ENCODE results near the gene UGGT1. TPM values are rescaled to one million over a fixed set of nuclear protein-coding genes. Genes with fewer than 3 reads are reported as not detected.

The UGGT1 gene
- total RNA-seq, 1 donor from 2014 or later = 45.9 TPM

DNA sequence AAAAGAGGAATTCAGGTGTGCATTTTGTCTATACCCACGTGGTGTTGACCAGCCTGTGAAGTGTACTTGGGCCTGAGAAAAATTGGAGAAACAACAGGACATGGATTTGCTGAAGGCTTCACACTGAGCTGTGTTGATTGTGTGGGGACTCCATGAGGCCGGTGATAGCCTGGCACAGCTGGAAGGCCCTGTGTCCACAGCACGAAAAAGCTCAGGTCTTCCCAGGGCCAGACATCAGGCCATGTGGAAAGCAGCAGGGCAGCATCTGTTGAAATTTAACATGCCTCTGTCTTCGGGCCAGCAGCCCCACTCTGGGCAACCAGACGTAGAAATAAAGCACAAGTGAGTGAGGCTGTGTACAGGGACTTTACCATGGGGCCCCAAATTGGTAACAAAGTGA lies 143.6 kb downstream of the UGGT1 start:
- DNase-seq = peak; percentile 15
- H3K4me3 ChIP-seq = no peak overlapping the region
- no peak for ATAC-seq
- intact Hi-C loops (cut with DNase I) = no loop called here
- peaks cover 4% of the 10 kb centered on the region for H3K4me1 ChIP-seq
- no peak overlapping the region for H3K27ac ChIP-seq
- H3K27me3 ChIP-seq = peaks cover 6% of the 10 kb centered on the region
- H3K9me3 ChIP-seq = no peaks in the 10 kb centered on the region
- no peaks in the 10 kb centered on the region for H3K36me3 ChIP-seq
- TF ChIP-seq, protein P1, sequence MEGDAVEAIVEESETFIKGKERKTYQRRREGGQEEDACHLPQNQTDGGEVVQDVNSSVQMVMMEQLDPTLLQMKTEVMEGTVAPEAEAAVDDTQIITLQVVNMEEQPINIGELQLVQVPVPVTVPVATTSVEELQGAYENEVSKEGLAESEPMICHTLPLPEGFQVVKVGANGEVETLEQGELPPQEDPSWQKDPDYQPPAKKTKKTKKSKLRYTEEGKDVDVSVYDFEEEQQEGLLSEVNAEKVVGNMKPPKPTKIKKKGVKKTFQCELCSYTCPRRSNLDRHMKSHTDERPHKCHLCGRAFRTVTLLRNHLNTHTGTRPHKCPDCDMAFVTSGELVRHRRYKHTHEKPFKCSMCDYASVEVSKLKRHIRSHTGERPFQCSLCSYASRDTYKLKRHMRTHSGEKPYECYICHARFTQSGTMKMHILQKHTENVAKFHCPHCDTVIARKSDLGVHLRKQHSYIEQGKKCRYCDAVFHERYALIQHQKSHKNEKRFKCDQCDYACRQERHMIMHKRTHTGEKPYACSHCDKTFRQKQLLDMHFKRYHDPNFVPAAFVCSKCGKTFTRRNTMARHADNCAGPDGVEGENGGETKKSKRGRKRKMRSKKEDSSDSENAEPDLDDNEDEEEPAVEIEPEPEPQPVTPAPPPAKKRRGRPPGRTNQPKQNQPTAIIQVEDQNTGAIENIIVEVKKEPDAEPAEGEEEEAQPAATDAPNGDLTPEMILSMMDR (IDR thresholded peaks at IDR 0.05) = no peak

DNA sequence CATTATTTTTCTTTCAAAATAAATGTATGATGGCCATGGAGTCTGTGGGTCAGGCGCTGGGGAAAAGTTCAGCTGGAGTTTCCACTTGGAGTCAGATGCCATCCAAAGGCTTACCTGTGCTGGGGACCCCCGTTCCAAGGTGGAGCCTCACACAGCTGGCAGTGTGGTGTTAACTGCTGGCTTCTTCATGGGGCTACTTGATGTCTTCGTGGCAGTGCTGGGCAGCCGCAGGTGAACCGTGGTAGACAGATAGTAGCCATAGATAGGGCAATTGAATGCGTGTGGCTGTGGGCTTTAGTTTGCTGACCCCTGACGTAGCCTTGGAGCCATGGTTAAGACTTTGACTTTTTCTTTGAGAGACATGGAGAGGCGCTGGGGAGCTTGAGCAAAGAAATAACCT lies 144.6 kb downstream of the UGGT1 start:
- Histone ChIP-seq H3K9me3 (no peaks in the 10 kb centered on the region), H3K27ac (no peak overlapping the region), H3K27me3 (peaks cover 6% of the 10 kb centered on the region), H3K4me3 (no peak overlapping the region), H3K4me1 (peaks cover 4% of the 10 kb centered on the region), H3K36me3 (no peaks in the 10 kb centered on the region)
- DNase-seq (peak; percentile 35), ATAC-seq (no peak)
- TF ChIP-seq, protein P1 (IDR thresholded peaks at IDR 0.05) = no peak
- intact Hi-C loops (cut with DNase I) = no loop called here

DNA sequence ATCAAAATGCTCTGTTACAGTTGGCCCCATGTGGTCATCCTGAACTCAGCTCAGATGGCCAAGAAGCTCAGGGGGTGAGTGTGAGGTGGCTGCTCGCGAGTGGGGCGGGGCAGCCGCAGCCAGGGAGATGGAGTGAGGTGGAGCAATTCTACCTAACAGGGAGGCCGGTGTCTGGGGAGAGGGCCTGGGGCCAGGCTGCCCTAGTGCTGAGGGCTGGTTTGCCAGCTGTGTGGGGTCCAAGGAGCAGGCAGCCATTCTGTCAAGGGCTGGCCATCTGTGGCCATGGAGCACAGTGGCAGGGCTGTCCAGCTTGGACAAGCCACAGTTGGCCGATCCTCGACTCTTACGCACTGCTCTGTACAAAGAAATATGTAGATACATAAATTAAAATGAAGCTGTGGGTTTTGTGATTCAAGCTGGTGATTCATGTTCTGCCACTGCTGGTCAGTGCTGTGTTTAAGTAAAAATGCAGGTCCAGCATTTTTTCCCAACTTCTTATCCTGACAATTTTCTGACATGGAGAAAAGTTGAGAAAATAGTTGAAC lies 145.6 kb downstream of the UGGT1 start:
- ATAC-seq = no peak
- no peak overlapping the region for H3K27ac ChIP-seq
- H3K9me3 ChIP-seq = no peaks in the 10 kb centered on the region
- peak; percentile 60 for DNase-seq
- H3K27me3 ChIP-seq = peaks cover 6% of the 10 kb centered on the region
- H3K4me3 ChIP-seq = no peak overlapping the region
- peaks cover 4% of the 10 kb centered on the region for H3K4me1 ChIP-seq
- TF ChIP-seq, protein P1 (IDR thresholded peaks at IDR 0.05) = no peak
- H3K36me3 ChIP-seq = no peaks in the 10 kb centered on the region
- intact Hi-C loops (cut with DNase I) = no loop called here

DNA sequence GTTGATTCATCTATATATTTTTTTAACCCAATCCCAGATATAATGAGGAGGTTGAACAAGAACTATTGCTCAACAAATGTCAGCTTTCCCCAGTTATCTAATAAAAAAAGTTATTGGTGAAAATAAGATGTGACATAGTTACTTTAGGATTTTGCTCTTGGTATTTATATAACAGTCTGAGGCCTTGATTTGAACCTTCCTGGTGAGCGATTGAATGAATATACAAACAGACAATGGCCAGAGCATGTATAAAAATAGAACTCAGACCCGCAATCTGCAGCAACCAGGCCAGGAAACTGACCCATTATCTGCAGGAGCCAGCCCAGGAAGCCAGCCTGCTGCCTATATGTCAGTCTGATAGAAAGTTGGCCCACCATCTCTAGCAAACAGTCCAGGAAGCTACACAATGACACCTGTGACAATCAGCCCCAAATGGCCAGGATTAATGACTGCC lies 146.1 kb downstream of the UGGT1 start:
- no peaks in the 10 kb centered on the region for H3K36me3 ChIP-seq
- H3K4me3 ChIP-seq = no peak overlapping the region
- TF ChIP-seq, protein P1 (IDR thresholded peaks at IDR 0.05) = no peak
- ATAC-seq = no peak
- DNase-seq = no peak
- H3K27ac ChIP-seq = no peak overlapping the region
- intact Hi-C loops (cut with DNase I) = no loop called here
- H3K9me3 ChIP-seq = no peaks in the 10 kb centered on the region
- H3K4me1 ChIP-seq = peaks cover 4% of the 10 kb centered on the region
- peaks cover 6% of the 10 kb centered on the region for H3K27me3 ChIP-seq

DNA sequence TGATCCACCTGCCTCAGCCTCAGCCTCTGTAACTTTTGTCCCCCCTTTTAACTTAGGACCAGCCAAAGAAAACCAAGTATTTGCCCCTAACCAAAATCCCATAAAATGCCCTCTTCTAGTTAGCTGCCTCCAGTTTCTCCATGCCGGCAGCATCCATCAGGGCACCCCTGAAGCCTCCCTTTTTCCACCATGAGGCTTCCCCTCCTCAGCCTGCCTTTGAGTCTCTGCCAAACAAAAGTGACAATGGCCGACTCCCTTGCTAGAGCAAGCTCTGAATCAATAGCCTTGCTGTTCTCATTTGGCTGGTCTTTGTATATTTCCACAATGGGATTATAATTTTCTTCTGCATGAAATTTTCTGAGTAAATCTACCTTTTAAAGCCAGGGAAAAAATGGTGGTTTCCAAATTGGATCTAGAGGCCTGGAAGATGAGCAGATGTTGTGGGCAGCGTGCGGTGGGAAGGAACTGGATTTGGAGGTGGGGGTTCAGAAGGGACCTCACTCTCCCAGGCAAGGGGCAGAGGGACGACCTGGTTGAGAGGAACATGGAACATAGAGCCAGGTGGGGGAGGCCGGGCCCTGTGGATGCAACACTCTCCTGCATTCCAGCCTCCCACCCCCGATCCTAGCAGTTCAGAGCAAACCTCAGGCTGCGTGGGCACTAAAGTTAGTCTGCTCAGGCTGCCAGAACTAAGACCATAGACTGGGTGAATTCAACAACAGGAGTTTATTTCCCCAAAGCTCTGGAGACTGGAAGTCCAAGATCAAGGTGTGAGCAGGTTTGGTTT lies 147.1 kb downstream of the UGGT1 start:
- H3K27me3 ChIP-seq = no peaks in the 10 kb centered on the region
- intact Hi-C loops (cut with DNase I) = no loop called here
- no peaks in the 10 kb centered on the region for H3K9me3 ChIP-seq
- DNase-seq (peak; percentile 47), ATAC-seq (no peak)
- H3K4me1 ChIP-seq = peaks cover 4% of the 10 kb centered on the region
- H3K36me3 ChIP-seq = no peaks in the 10 kb centered on the region
- TF ChIP-seq, protein P1 (IDR thresholded peaks at IDR 0.05) = no peak
- no peak overlapping the region for H3K4me3 ChIP-seq
- no peak overlapping the region for H3K27ac ChIP-seq
